ENCODE results near the gene CXADR.
A peak's percentile ranks its signal among the peaks of the same experiment; 100 is the strongest.
"Not testable (repeated sequence)": the region's sequence is repeated elsewhere in the genome, so short reads cannot be mapped to it uniquely, and the experiment has no call there.

Gene CXADR

DNA sequence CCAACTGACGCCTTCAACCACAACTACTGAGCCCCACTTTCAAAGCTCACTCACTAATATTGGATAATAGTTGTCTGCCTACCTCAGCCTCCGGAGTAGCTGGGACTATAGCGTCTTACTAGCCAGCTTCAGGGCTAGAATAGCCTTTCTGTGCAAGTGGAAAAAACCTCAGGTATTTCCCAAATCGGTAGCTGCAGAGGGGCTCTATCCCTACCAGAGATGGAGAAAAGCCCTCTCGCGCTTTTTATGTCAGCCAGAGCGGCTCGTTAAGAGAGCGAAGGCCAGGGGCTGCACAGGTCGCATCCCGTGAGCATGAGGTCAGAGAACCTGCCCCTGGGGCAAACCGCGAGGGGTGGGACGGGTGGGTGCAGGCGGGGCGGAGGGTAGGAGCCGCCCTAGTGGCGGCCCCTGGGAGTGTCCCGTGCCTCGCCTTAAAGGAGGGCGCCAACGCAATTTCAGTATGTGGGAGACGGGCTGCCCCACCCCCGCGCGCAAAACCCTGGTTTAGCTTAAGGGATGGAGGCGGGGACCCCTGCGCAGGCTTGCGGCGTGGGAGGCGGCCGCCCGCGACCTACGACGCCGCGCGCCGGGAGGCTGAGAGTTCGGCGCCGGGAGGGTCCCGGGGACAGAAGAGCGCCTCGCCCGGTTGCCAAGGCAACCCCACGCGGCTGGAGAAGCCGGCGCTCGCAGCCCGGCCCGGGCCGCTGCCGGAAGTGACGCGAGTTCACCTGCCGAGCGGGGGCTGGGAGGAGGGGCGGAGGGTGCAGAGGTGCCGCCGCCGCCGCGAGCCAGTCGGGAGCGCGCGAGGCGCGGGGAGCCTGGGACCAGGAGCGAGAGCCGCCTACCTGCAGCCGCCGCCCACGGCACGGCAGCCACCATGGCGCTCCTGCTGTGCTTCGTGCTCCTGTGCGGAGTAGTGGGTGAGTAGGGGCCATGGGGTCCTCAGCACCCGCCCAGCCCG is at the start of gene CXADR:
Gene CXADR, plus strand, starts transcription at position 791 of the 961 bp plus-strand sequence. Its CDS starts 87 bp downstream, at position 878.
- H3K4me3 ChIP-seq (ENCODE audit: low read depth, low read length), result peak within 1 kb of the TSS; percentile 96

DNA sequence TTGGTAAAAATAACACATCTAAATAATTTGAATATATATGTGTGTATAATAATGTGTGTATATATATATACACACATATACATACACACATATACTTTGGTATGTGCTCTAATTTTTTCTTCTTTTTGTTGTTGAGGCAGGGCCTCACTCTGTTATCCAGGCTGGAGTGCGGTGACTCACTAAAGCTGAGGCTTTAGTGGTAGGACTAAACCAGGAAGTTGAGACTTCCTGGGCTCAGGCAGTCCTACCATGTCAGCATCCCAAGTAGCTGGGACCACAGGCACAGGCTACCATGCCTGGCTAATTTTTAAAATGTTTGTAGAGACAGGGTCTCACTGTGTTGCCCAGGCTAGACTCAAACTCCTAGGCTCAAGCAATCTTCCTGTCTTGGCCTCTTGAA is 46.7 kb upstream of the CXADR start:
- H3K4me3 ChIP-seq (ENCODE audit: low read depth, low read length), result no peak overlapping the region

DNA sequence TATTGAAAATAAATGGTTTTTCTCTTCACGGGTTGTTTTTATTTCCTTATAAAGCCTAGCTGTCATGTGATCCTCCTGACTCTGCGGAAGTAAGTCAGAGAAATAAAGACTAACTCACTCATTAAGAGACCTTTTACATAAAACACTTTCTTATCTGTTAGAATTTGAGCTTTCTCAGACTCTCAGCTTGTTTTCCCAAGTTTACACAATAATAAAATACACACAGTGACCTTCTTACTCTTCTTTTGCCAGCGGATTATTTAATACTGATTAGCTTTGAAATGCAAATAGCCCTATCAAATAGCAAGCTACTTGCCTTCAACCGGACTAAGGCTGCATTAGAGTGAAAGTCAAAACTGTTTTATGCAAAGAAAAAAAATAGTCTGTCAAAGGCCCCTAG is 45.5 kb upstream of the CXADR start:
- H3K4me3 ChIP-seq (ENCODE audit: low read depth, low read length), result peak overlapping the region; percentile 2

GRCh38 chr21:17467829-17468228 is 45.0 kb upstream of the CXADR start:
- no peak overlapping the region for H3K4me3 ChIP-seq (ENCODE audit: low read depth, low read length)

DNA sequence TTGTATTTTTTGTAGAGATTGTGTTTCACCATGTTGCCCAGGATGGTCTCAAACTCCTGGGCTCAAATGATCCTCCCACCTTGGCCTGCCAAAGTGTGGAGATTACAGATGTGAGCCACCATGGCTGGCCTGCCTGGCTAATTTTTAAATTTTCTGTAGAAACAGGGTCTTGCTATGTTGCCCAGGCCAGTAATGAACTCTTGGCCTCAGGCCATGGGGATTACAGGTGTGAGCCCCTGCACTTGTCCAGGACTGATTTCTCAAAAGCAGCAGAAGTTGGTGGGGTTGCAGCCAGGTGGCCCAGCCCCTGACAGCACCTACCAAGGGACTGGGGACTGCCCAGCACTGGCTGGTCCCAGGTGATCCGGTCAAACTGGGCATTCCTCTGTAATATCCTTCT is 44.1 kb upstream of the CXADR start:
- no peak overlapping the region for H3K4me3 ChIP-seq (ENCODE audit: low read depth, low read length)

DNA sequence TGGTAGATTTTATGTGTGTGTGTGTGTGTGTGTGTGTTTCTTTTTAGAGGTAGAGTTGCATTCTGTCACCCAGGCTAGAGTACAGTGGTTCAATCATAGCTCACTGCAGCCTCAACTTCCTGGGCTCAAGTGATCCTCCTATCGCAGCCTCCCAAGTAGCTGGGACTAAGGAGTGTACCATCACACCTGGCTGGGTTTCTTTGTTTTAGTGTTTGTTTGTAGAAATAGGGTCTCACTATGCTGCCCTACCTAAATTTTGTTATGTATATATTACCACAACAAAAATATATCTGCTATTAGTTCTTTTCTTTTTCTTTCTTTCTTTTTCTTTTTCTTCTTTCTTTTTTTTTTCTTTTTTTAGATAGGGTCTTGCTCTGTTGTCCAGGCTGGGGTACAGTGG is 43.1 kb upstream of the CXADR start:
- H3K4me3 ChIP-seq (ENCODE audit: low read depth, low read length), result no peak overlapping the region

GRCh38 chr21:17472182-17472581 is 40.7 kb upstream of the CXADR start:
- no peak overlapping the region for H3K4me3 ChIP-seq (ENCODE audit: low read depth, low read length)

DNA sequence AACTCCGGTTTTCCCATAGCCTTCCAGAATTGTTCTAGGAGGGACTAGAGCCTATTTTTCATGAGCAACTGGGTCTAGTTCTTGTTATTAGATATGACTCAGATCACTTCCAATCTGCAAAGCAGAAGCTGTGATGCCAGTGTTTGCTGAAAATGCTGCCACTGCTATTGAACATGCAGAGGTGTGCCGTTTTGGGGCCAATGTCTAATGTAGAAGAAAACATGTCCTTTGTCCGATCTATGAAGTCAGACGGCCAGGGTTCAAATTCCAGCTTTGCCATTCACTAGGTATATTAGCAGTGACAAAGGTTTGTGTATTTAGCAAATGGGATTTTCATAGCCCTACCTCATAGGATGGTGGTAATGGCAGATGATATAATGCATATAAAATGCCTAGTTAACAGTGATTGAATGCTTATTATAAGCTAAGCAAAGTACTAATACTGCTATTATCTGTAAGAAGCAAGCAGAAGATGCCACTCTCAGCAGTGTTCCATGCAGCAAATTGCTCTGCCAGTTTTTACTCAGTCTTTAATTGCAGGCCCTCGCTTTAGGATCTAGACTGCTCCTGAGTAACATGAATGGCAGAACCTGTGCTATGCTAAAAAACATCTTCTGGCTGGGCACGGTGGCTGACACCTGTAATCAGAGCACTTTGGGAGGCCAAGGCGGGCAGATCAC is 40.1 kb upstream of the CXADR start:
- no peak overlapping the region for H3K4me3 ChIP-seq (ENCODE audit: low read depth, low read length)

- no peak overlapping the region for H3K4me3 ChIP-seq (ENCODE audit: low read depth, low read length)
Observed at GRCh38 chr21:17476006-17476405, 36.8 kb upstream of the CXADR start.

DNA sequence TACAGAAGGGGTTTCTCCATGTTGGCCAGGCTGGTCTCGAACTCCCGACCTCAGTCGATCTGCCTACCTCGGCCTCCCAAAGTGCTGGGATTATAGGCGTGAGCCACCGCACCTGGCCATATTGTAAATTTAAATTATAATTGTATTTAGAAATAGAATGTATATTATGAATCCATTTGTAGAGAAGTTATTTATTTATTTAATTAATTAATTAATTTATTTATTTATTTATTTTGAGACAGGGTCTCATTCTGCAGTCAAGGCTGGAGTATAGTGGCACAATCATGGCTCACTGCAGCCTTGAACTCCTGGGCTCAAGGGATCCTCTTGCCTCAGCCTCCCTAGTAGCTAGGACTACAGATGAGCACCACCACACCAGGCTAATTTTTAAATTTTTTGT is 34.7 kb upstream of the CXADR start:
- not testable (repeated sequence) for H3K4me3 ChIP-seq (ENCODE audit: low read depth, low read length)

- H3K4me3 ChIP-seq (ENCODE audit: low read depth, low read length), result no peak overlapping the region
Observed at GRCh38 chr21:17479606-17480005, 33.2 kb upstream of the CXADR start.

DNA sequence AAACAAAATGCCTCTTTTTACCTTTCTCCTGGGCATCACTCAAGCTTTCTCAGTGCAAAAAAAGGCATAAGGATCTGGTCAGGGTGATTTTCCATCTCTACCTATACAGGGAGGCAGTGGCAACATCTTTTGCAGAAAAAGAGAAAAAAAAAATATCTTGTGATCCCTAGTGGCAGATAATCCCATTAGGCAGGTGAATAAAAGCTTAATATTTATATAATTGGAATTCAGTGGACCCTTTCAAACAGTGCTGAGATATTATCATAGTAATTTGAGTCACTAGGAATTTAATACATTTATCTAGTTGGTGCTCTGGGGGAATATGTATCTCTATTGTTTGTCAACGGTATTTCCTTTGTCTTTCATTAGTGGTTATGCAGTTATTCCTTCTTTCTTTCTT is 29.9 kb upstream of the CXADR start:
- H3K4me3 ChIP-seq (ENCODE audit: low read depth, low read length), result no peak overlapping the region

DNA sequence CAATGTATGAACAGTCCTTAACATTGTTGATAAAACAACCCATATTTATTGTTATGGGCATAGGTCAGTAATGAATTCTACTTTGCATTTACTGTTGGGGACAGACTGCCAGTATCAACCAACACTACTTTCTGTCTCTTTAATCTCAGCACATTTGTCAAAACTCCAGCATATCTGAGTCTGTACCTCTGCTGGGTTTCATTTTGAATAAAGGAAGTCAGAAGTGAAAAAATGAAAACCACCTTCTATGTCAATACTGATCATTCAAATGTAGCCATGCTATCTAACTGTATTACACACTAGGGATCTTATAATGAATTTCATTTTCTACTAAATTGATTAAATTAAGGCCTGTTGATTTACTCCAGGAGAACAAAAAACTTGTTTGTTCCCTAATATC is 24.2 kb upstream of the CXADR start:
- no peak overlapping the region for H3K4me3 ChIP-seq (ENCODE audit: low read depth, low read length)

- not testable (repeated sequence) for H3K4me3 ChIP-seq (ENCODE audit: low read depth, low read length)
Observed at GRCh38 chr21:17489565-17489964, 23.3 kb upstream of the CXADR start.

- no peak overlapping the region for H3K4me3 ChIP-seq (ENCODE audit: low read depth, low read length)
Observed at GRCh38 chr21:17491716-17492414, 21.0 kb upstream of the CXADR start.

- no peak overlapping the region for H3K4me3 ChIP-seq (ENCODE audit: low read depth, low read length)
Observed at GRCh38 chr21:17492415-17493168, 20.3 kb upstream of the CXADR start.

GRCh38 chr21:17494051-17494450 is 18.8 kb upstream of the CXADR start:
- H3K4me3 ChIP-seq (ENCODE audit: low read depth, low read length), result no peak overlapping the region

DNA sequence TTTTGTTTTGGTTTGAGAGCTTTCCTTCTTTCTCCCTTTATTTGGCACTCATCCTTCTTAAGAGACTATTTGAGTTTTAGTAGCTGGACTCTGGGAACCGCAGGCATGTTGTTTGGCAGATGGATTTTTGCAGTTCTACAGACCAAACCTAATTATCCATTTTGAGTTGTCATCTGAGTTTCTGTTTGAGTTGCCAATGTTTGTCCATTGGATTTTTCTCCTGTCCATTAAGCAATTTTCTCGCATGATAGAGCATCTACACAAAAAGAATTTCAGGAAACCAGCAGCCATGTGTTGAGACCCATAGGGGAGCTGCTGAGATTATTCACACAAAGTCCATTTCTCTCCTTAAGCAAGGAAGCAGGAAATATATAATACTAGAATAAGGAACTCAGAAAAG is 17.2 kb upstream of the CXADR start:
- no peak overlapping the region for H3K4me3 ChIP-seq (ENCODE audit: low read depth, low read length)

- H3K4me3 ChIP-seq (ENCODE audit: low read depth, low read length), result no peak overlapping the region
Observed at GRCh38 chr21:17497316-17497715, 15.5 kb upstream of the CXADR start.

GRCh38 chr21:17498586-17498985 is 14.3 kb upstream of the CXADR start:
- no peak overlapping the region for H3K4me3 ChIP-seq (ENCODE audit: low read depth, low read length)

Measured in iPS-11a (cell line).